GM23338 (cell line): ENCODE results near the gene SUSD1. TPM values are rescaled to one million over a fixed set of nuclear protein-coding genes. Genes with fewer than 3 reads are reported as not detected.

ENCODE experiments used
- ATAC-seq: fragments of 200-7000 bp; cut with Tn5 transposase; 3 replicates; pipeline ENCODE4 v1.9.1; 2020
- DNase-seq: peaks from one replicate; pipeline ENCODE4 v3.0.0-alpha.2; 2015; ENCODE audit warnings: low spot score
- H2AFZ ChIP-seq: fragments of 200-600 bp; sonication (generic); 2 replicates; pipeline ENCODE4 v1.8.0; 2016; ENCODE audit warnings: antibody characterized with exemption, mild to moderate bottlenecking, moderate library complexity
- H3F3A ChIP-seq: fragments of 200-600 bp; sonication (generic); replicated peaks from 2 replicates; pipeline ENCODE4 v1.8.0; 2017; ENCODE audit warnings: antibody characterized with exemption, mixed run types, low read depth
- H3K27ac ChIP-seq: fragments of 200-600 bp; sonication (generic); 2 replicates; pipeline ENCODE4 v1.6.1; 2016; ENCODE audit warnings: low read depth
- H3K27me3 ChIP-seq: fragments of 200-600 bp; sonication (generic); 2 replicates; pipeline ENCODE4 v1.8.0; 2016; ENCODE audit warnings: mild to moderate bottlenecking, mixed run types, moderate library complexity; ENCODE audit not compliant: insufficient read depth
- H3K36me3 ChIP-seq: fragments of 200-600 bp; sonication (generic); 2 replicates; pipeline ENCODE4 v1.8.0; 2016; ENCODE audit warnings: mild to moderate bottlenecking; ENCODE audit not compliant: insufficient read depth
- H3K4me1 ChIP-seq: fragments of 200-600 bp; sonication (generic); 2 replicates; pipeline ENCODE4 v1.8.0; 2016; ENCODE audit warnings: mild to moderate bottlenecking, moderate library complexity; ENCODE audit not compliant: insufficient read depth
- H3K4me2 ChIP-seq: fragments of 200-600 bp; sonication (generic); 2 replicates; pipeline ENCODE4 v1.7.1; 2017; ENCODE audit warnings: mixed run types
- H3K4me3 ChIP-seq: fragments of 200-600 bp; sonication (generic); 2 replicates; pipeline ENCODE4 v1.6.1; 2016; ENCODE audit warnings: mixed run types
- H3K79me2 ChIP-seq: fragments of 200-600 bp; sonication (generic); replicated peaks from 2 replicates; pipeline ENCODE4 v1.8.0; 2017; ENCODE audit warnings: mild to moderate bottlenecking; ENCODE audit not compliant: insufficient read depth
- H3K9me2 ChIP-seq: fragments of 200-600 bp; sonication (generic); 2 replicates; pipeline ENCODE4 v1.8.0; 2017; ENCODE audit not compliant: insufficient read depth
- H4K20me1 ChIP-seq: fragments of 200-600 bp; sonication (generic); replicated peaks from 2 replicates; pipeline ENCODE4 v1.8.0; 2017; ENCODE audit warnings: mild to moderate bottlenecking; ENCODE audit not compliant: insufficient read depth
- H3K27ac Mint-ChIP-seq: 2 replicates; pipeline ENCODE4 v1.8.0; 2020; ENCODE audit warnings: inconsistent platforms, mild to moderate bottlenecking, moderate library complexity, mixed read lengths
- H3K27me3 Mint-ChIP-seq: 3 replicates; pipeline ENCODE4 v1.8.0; 2022; ENCODE audit warnings: low read depth, mild to moderate bottlenecking, moderate library complexity, mixed read lengths, inconsistent platforms; ENCODE audit not compliant: insufficient read depth, poor library complexity
- H3K36me3 Mint-ChIP-seq: 3 replicates; pipeline ENCODE4 v1.8.0; 2021; ENCODE audit warnings: low read depth, mild to moderate bottlenecking, inconsistent platforms, moderate library complexity, mixed read lengths
- H3K4me1 Mint-ChIP-seq: 3 replicates; pipeline ENCODE4 v1.8.0; 2020; ENCODE audit warnings: mild to moderate bottlenecking, inconsistent platforms, mixed read lengths
- H3K4me3 Mint-ChIP-seq: 3 replicates; pipeline ENCODE4 v1.8.0; 2021; ENCODE audit warnings: moderate library complexity, mild to moderate bottlenecking, inconsistent platforms, mixed read lengths
- H3K9me3 Mint-ChIP-seq: 3 replicates; pipeline ENCODE4 v1.8.0; 2020; ENCODE audit warnings: moderate library complexity, mild to moderate bottlenecking, inconsistent platforms, mixed read lengths
- CREB1 ChIP-seq: fragments of 250-450 bp; sonication (Bioruptor Pico); IDR thresholded peaks from 2 replicates; pipeline ENCODE4 v1.5.0; 2020; ENCODE audit warnings: low read depth, mild to moderate bottlenecking, moderate library complexity
- CTCF ChIP-seq, 2 experiments: fragments of 200-600 bp in 1 of 2; sonication (generic) in 1 of 2; conservative IDR thresholded peaks; 2 replicates each; pipeline versions ENCODE4 v1.5.1 to v1.6.1; 2016 to 2017; ENCODE audit warnings: antibody characterized with exemption in 2 of 2, low read depth in 2 of 2, mild to moderate bottlenecking in 2 of 2, moderate library complexity in 1 of 2
- EZH2 ChIP-seq: fragments of 200-600 bp; sonication (generic); IDR thresholded peaks from one replicate; pipeline ENCODE4 v1.8.0; 2017; ENCODE audit warnings: antibody characterized with exemption, mild to moderate bottlenecking, low read depth; ENCODE audit not compliant: unreplicated experiment
- JUNB ChIP-seq: IDR thresholded peaks from one replicate; pipeline ENCODE4 v1.6.1; 2016; ENCODE audit warnings: antibody characterized with exemption; ENCODE audit not compliant: unreplicated experiment
- NANOG ChIP-seq: IDR thresholded peaks from 2 replicates; pipeline ENCODE4 v1.6.1; 2016; ENCODE audit warnings: antibody characterized with exemption, borderline replicate concordance
- POLR2AphosphoS5 ChIP-seq: IDR thresholded peaks from 2 replicates; pipeline ENCODE4 v1.6.1; 2016; ENCODE audit warnings: antibody characterized with exemption, low read depth
- STAT1 ChIP-seq: IDR thresholded peaks from one replicate; pipeline ENCODE4 v1.6.1; 2016; ENCODE audit warnings: antibody characterized with exemption; ENCODE audit not compliant: unreplicated experiment
- ZNF114 ChIP-seq: fragments of 250-450 bp; sonication (Bioruptor Pico); IDR thresholded peaks from 2 replicates; pipeline ENCODE4 v1.5.0; 2020; ENCODE audit warnings: mild to moderate bottlenecking, moderate library complexity
- polyA plus RNA-seq: library from polyadenylated mRNA; unstranded; fragments of >200 nt; fragmentation: Nextera tagmentation; extraction: Ambion mirVana; gene quantifications from 2 replicates; pipeline ENCODE4 v1.2.1, GENCODE V29; 2016
- total RNA-seq: library from RNA; depleted of rRNA; stranded (reverse); fragments of >200 nt; shearing (Covaris generic); gene quantifications from 2 replicates; pipeline ENCODE4 v1.2.3, GENCODE V29; 2014
- TF ChIP-seq, protein P1 (sequence below): IDR thresholded peaks from one replicate; pipeline ENCODE4 v1.6.1; 2018; ENCODE audit warnings: antibody characterized with exemption; ENCODE audit not compliant: unreplicated experiment
- TF ChIP-seq, protein P2 (sequence below): fragments of 250-450 bp; sonication (Bioruptor Pico); IDR thresholded peaks from 2 replicates; pipeline ENCODE4 v1.5.0; 2020; ENCODE audit warnings: mild to moderate bottlenecking, moderate library complexity

The SUSD1 gene
- total and polyA plus RNA-seq, 2 experiments from 2014 or later, result 1.2 to 6.4 TPM

- Histone ChIP-seq H3K9me2 (no peaks in the 10 kb centered on the region), H4K20me1 (no peaks in the 10 kb centered on the region), H3K4me1 (no peaks in the 10 kb centered on the region), H3K27me3 (no peaks in the 10 kb centered on the region), H3K27ac (no peak overlapping the region), H3K4me3 (no peak overlapping the region), H3F3A (no peaks in the 10 kb centered on the region), H3K36me3 (no peaks in the 10 kb centered on the region), H3K79me2 (no peaks in the 10 kb centered on the region), H3K4me2 (no peak overlapping the region), H2AFZ (peak overlapping the region; percentile 76)
- TF ChIP-seq, protein P1, sequence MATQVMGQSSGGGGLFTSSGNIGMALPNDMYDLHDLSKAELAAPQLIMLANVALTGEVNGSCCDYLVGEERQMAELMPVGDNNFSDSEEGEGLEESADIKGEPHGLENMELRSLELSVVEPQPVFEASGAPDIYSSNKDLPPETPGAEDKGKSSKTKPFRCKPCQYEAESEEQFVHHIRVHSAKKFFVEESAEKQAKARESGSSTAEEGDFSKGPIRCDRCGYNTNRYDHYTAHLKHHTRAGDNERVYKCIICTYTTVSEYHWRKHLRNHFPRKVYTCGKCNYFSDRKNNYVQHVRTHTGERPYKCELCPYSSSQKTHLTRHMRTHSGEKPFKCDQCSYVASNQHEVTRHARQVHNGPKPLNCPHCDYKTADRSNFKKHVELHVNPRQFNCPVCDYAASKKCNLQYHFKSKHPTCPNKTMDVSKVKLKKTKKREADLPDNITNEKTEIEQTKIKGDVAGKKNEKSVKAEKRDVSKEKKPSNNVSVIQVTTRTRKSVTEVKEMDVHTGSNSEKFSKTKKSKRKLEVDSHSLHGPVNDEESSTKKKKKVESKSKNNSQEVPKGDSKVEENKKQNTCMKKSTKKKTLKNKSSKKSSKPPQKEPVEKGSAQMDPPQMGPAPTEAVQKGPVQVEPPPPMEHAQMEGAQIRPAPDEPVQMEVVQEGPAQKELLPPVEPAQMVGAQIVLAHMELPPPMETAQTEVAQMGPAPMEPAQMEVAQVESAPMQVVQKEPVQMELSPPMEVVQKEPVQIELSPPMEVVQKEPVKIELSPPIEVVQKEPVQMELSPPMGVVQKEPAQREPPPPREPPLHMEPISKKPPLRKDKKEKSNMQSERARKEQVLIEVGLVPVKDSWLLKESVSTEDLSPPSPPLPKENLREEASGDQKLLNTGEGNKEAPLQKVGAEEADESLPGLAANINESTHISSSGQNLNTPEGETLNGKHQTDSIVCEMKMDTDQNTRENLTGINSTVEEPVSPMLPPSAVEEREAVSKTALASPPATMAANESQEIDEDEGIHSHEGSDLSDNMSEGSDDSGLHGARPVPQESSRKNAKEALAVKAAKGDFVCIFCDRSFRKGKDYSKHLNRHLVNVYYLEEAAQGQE, result no peak
- TF ChIP-seq NANOG (no peak), JUNB (no peak), POLR2AphosphoS5 (no peak), CTCF (conservative IDR thresholded peaks at IDR 0.05; ENCODE audit: low read depth in 2 of 2) (no peak), STAT1 (no peak), CREB1 (no peak), ZNF114 (CRISPR knock-in tag) (no peak), EZH2 (no peak)
- TF ChIP-seq, protein P2, sequence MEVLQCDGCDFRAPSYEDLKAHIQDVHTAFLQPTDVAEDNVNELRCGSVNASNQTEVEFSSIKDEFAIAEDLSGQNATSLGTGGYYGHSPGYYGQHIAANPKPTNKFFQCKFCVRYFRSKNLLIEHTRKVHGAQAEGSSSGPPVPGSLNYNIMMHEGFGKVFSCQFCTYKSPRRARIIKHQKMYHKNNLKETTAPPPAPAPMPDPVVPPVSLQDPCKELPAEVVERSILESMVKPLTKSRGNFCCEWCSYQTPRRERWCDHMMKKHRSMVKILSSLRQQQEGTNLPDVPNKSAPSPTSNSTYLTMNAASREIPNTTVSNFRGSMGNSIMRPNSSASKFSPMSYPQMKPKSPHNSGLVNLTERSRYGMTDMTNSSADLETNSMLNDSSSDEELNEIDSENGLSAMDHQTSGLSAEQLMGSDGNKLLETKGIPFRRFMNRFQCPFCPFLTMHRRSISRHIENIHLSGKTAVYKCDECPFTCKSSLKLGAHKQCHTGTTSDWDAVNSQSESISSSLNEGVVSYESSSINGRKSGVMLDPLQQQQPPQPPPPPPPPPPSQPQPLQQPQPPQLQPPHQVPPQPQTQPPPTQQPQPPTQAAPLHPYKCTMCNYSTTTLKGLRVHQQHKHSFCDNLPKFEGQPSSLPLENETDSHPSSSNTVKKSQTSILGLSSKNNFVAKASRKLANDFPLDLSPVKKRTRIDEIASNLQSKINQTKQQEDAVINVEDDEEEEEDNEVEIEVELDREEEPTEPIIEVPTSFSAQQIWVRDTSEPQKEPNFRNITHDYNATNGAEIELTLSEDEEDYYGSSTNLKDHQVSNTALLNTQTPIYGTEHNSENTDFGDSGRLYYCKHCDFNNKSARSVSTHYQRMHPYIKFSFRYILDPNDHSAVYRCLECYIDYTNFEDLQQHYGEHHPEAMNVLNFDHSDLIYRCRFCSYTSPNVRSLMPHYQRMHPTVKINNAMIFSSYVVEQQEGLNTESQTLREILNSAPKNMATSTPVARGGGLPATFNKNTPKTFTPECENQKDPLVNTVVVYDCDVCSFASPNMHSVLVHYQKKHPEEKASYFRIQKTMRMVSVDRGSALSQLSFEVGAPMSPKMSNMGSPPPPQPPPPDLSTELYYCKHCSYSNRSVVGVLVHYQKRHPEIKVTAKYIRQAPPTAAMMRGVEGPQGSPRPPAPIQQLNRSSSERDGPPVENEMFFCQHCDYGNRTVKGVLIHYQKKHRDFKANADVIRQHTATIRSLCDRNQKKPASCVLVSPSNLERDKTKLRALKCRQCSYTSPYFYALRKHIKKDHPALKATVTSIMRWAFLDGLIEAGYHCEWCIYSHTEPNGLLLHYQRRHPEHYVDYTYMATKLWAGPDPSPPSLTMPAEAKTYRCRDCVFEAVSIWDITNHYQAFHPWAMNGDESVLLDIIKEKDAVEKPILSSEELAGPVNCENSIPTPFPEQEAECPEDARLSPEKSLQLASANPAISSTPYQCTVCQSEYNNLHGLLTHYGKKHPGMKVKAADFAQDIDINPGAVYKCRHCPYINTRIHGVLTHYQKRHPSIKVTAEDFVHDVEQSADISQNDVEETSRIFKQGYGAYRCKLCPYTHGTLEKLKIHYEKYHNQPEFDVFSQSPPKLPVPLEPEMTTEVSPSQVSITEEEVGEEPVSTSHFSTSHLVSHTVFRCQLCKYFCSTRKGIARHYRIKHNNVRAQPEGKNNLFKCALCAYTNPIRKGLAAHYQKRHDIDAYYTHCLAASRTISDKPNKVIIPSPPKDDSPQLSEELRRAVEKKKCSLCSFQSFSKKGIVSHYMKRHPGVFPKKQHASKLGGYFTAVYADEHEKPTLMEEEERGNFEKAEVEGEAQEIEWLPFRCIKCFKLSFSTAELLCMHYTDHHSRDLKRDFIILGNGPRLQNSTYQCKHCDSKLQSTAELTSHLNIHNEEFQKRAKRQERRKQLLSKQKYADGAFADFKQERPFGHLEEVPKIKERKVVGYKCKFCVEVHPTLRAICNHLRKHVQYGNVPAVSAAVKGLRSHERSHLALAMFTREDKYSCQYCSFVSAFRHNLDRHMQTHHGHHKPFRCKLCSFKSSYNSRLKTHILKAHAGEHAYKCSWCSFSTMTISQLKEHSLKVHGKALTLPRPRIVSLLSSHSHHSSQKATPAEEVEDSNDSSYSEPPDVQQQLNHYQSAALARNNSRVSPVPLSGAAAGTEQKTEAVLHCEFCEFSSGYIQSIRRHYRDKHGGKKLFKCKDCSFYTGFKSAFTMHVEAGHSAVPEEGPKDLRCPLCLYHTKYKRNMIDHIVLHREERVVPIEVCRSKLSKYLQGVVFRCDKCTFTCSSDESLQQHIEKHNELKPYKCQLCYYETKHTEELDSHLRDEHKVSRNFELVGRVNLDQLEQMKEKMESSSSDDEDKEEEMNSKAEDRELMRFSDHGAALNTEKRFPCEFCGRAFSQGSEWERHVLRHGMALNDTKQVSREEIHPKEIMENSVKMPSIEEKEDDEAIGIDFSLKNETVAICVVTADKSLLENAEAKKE (CRISPR knock-in tag), result no peak
- peaks cover 4% of the 10 kb centered on the region for H3K27me3 Mint-ChIP-seq
- no peaks in the 10 kb centered on the region for H3K9me3 Mint-ChIP-seq
- H3K4me3 Mint-ChIP-seq, result no peak overlapping the region
- H3K4me1 Mint-ChIP-seq, result no peaks in the 10 kb centered on the region
- DNase-seq (no peak), ATAC-seq (no peak)
- no peak overlapping the region for H3K27ac Mint-ChIP-seq
- no peaks in the 10 kb centered on the region for H3K36me3 Mint-ChIP-seq
Measured at GRCh38 chr9:112020680-112021596, 154.2 kb downstream of the SUSD1 start.
